HepG2 (cell line): ENCODE measurements around the gene IARS2. TPM values are rescaled to one million over a fixed set of nuclear protein-coding genes. Genes with fewer than 3 reads are reported as not detected.

Experiments used
- ATAC-seq: fragments of 200-7000 bp; cut with Tn5 transposase; 3 replicates; pipeline ENCODE4 v1.9.1; 2020; ENCODE audit warnings: mild to moderate bottlenecking, moderate library complexity
- BruUV-seq: library from RNA; stranded (reverse); fragments of 400-500 nt; replicated peaks from 2 replicates; lab custom pipeline; 2021; lab: Mats Ljungman, UMichigan
- CTCF ChIA-PET: fragments of 300-600 bp; formaldehyde crosslinking; extraction: SDS; loops from one replicate; lab custom pipeline; 2021; ENCODE audit warnings: low total read pairs, inconsistent platforms, low intra/inter-chr PET ratio; lab: Yijun Ruan, JAX
- POLR2A ChIA-PET: fragments of 350-600 bp; sonication (Branson Sonifier 250); formaldehyde crosslinking; loops from one replicate; lab custom pipeline; 2020; ENCODE audit warnings: antibody characterized with exemption, inconsistent platforms; lab: Yijun Ruan, JAX
- DNase-seq: peaks from one replicate; pipeline ENCODE4 v3.0.0-alpha.2; 2015; ENCODE audit warnings: low spot score
- FAIRE-seq: peaks from 3 replicates; lab custom pipeline; 2011; peaks lifted over from hg19 to GRCh38; lab: Jason Lieb, UNC
- H2AFZ ChIP-seq: one replicate; pipeline ENCODE4 v1.6.1; 2011; ENCODE audit warnings: low read length, inconsistent platforms
- H3K27ac ChIP-seq: fragments of 300-600 bp; 3 replicates; pipeline ENCODE4 v1.8.0; 2011; ENCODE audit warnings: mixed run types, mild to moderate bottlenecking, mixed read lengths, low read length, inconsistent platforms; ENCODE audit not compliant: insufficient read depth; ENCODE audit errors: extremely low read length
- H3K27me3 ChIP-seq, 2 experiments: fragments of 200-600 bp in 1 of 2; 2 replicates in 1 of 2; 3 replicates in 1 of 2; pipeline versions ENCODE4 v1.6.0 to v1.8.0; 2011; ENCODE audit warnings: low read length in 2 of 2, mild to moderate bottlenecking in 2 of 2, moderate library complexity in 2 of 2, inconsistent platforms in 1 of 2; ENCODE audit not compliant: insufficient read depth in 2 of 2, control insufficient read depth in 1 of 2
- H3K36me3 ChIP-seq, 2 experiments: fragments of 200-600 bp in 1 of 2; replicated peaks in 1 of 2; 2 replicates in 1 of 2; 3 replicates in 1 of 2; pipeline versions ENCODE4 v1.5.1 to v1.8.0; 2011; ENCODE audit warnings: low read length in 2 of 2, inconsistent platforms in 1 of 2; ENCODE audit not compliant: insufficient read depth in 2 of 2, control insufficient read depth in 1 of 2
- H3K4me1 ChIP-seq: 2 replicates; pipeline ENCODE4 v1.5.1; 2012; ENCODE audit warnings: low read length, inconsistent platforms; ENCODE audit not compliant: insufficient read depth
- H3K4me2 ChIP-seq: 2 replicates; pipeline ENCODE4 v1.6.0; 2011; ENCODE audit warnings: low read depth, low read length, inconsistent platforms
- H3K4me3 ChIP-seq, 3 experiments: fragments of 200-600 bp in 1 of 3; sonication (generic), shearing (Covaris generic) in 1 of 3; replicated peaks in 1 of 3; 2 replicates each; pipeline ENCODE4 v1.5.1; 2011 to 2016; ENCODE audit warnings: low read length in 3 of 3, inconsistent platforms in 2 of 3, low read depth in 2 of 3, mild to moderate bottlenecking in 2 of 3, control low read depth in 1 of 3, mixed read lengths in 1 of 3; ENCODE audit not compliant: insufficient read depth in 1 of 3
- H3K79me2 ChIP-seq: one replicate; pipeline ENCODE4 v1.6.1; 2011; ENCODE audit warnings: low read length, inconsistent platforms; ENCODE audit not compliant: insufficient read depth
- H3K9ac ChIP-seq: 2 replicates; pipeline ENCODE4 v1.6.0; 2011; ENCODE audit warnings: mild to moderate bottlenecking, low read depth, low read length, inconsistent platforms; ENCODE audit not compliant: insufficient read depth
- H3K9me3 ChIP-seq: 2 replicates; pipeline ENCODE4 v1.5.1; 2012; ENCODE audit warnings: mild to moderate bottlenecking, low read length
- H4K20me1 ChIP-seq: 2 replicates; pipeline ENCODE4 v1.6.0; 2011; ENCODE audit warnings: inconsistent platforms, mild to moderate bottlenecking, low read length, moderate library complexity; ENCODE audit not compliant: insufficient read depth
- ARNT2 ChIP-seq: sonication (generic); formaldehyde crosslinking; IDR thresholded peaks from 2 replicates; pipeline ENCODE4 v1.8.0; 2022; ENCODE audit warnings: mild to moderate bottlenecking, low read depth, missing genetic modification reagents, moderate library complexity
- FOXK1 ChIP-seq: sonication (generic); formaldehyde crosslinking; IDR thresholded peaks from 2 replicates; pipeline ENCODE4 v1.4.0; 2020; ENCODE audit warnings: low read depth, missing genetic modification reagents, borderline replicate concordance
- PBX3 ChIP-seq: sonication (generic); formaldehyde crosslinking; IDR thresholded peaks from 2 replicates; pipeline ENCODE4 v1.8.1; 2023; ENCODE audit warnings: missing genetic modification reagents, inconsistent platforms, borderline replicate concordance
- ZIK1 ChIP-seq: sonication (generic); formaldehyde crosslinking; IDR thresholded peaks from 2 replicates; pipeline ENCODE4 v1.5.0; 2020; ENCODE audit warnings: mild to moderate bottlenecking, low read depth, missing genetic modification reagents, borderline replicate concordance
- ZNF432 ChIP-seq: sonication (generic); formaldehyde crosslinking; IDR thresholded peaks from 2 replicates; pipeline ENCODE4 v1.5.0; 2020; ENCODE audit warnings: missing genetic modification reagents, mild to moderate bottlenecking, borderline replicate concordance
- ZNF446 ChIP-seq: sonication (generic); formaldehyde crosslinking; IDR thresholded peaks from 2 replicates; pipeline ENCODE4 v1.5.0; 2020; ENCODE audit warnings: mild to moderate bottlenecking, missing genetic modification reagents
- ZNF704 ChIP-seq: sonication (generic); formaldehyde crosslinking; IDR thresholded peaks from 2 replicates; pipeline ENCODE4 v1.8.1; 2023; ENCODE audit warnings: mild to moderate bottlenecking, inconsistent platforms, moderate library complexity, missing genetic modification reagents, borderline replicate concordance
- ZNF768 ChIP-seq: sonication (generic); formaldehyde crosslinking; IDR thresholded peaks from 2 replicates; pipeline ENCODE4 v1.4.0; 2020; ENCODE audit warnings: missing genetic modification reagents
- ZSCAN29 ChIP-seq: sonication (generic); formaldehyde crosslinking; conservative IDR thresholded peaks from 2 replicates; pipeline ENCODE4 v1.4.0; 2020; ENCODE audit warnings: mild to moderate bottlenecking, missing genetic modification reagents
- in situ Hi-C: cut with HindIII; loops from 2 replicates; pipeline ENCODE4 v1.10.0; 2017; ENCODE audit warnings: low pct_unique_long_range_greater_than_20kb; ENCODE audit not compliant: extremely low pct_ligation_motif_present
- intact Hi-C: fragments of 100-400 bp; cut with micrococcal nuclease; formaldehyde crosslinking; loops from one replicate; pipeline ENCODE4 v1.10.0; 2022; ENCODE audit not compliant: unreplicated experiment
- polyA plus RNA-seq, 8 experiments: library from polyadenylated mRNA; depleted of rRNA in 3 of 8; stranded (reverse) in 7 of 8; unstranded in 1 of 8; fragments of >200 nt; fragmentation: Illumina TruSeq in 4 of 8; extraction: Trizol in 4 of 8; gene quantifications; 2 replicates each; pipeline versions ENCODE4 v1.2.1 to v1.2.3, GENCODE V29; 2011 to 2016; ENCODE audit warnings: low read depth in 4 of 8, missing spikeins in 1 of 8, mixed read lengths in 1 of 8; ENCODE audit not compliant: insufficient read depth in 1 of 8
- total RNA-seq, 5 experiments: library from RNA; depleted of rRNA; stranded (reverse); fragments of >200 nt; fragmentation: Illumina TruSeq; extraction: Trizol; gene quantifications; 2 replicates each; pipeline ENCODE4 v1.2.3, GENCODE V29; 2016; ENCODE audit warnings: low read depth in 1 of 5
- TF ChIP-seq, protein P1 (sequence below): sonication (generic); formaldehyde crosslinking; IDR thresholded peaks from 2 replicates; pipeline ENCODE4 v1.4.0; 2020; ENCODE audit warnings: missing genetic modification reagents, borderline replicate concordance
- TF ChIP-seq, protein P2 (sequence below): sonication (generic); formaldehyde crosslinking; IDR thresholded peaks from 2 replicates; pipeline ENCODE4 v1.5.0; 2020; ENCODE audit warnings: mild to moderate bottlenecking, missing genetic modification reagents
- TF ChIP-seq, protein P3 (sequence below): sonication (generic); formaldehyde crosslinking; IDR thresholded peaks from 2 replicates; pipeline ENCODE4 v1.5.1; 2020; ENCODE audit warnings: mild to moderate bottlenecking, missing genetic modification reagents, borderline replicate concordance

The IARS2 gene
- total and polyA plus RNA-seq, 2 of the 13 experiments (the other 11 are each of a cell fraction or from before 2014, with no cell fraction given), result 28.6 to 122 TPM

GRCh38 chr1:220195701-220196100 is 101.8 kb downstream of the IARS2 start:
- no peak for ATAC-seq
- Histone ChIP-seq H4K20me1 (no peaks in the 10 kb centered on the region), H3K27ac (no peak overlapping the region), H3K79me2 (no peaks in the 10 kb centered on the region), H2AFZ (no peak overlapping the region), H3K9me3 (no peaks in the 10 kb centered on the region), H3K4me3 (no peak overlapping the region), H3K27me3 (no peaks in the 10 kb centered on the region), H3K9ac (no peak overlapping the region), H3K4me2 (no peak overlapping the region), H3K36me3 (peaks cover 2 to 30% of the 10 kb centered on the region in 2 experiments; a peak in 4 of 5 replicates), H3K4me1 (no peaks in the 10 kb centered on the region)
- no peak for DNase-seq
- intact Hi-C loops (no loop called here), in situ Hi-C loops (no loop called here)
- POLR2A ChIA-PET, result no interaction called here
- TF ChIP-seq PBX3 (CRISPR knock-in tag), result no peak
- no peak for TF ChIP-seq ZNF446 (CRISPR knock-in tag)
- TF ChIP-seq ZIK1 (CRISPR knock-in tag), result no peak
- TF ChIP-seq, protein P1, sequence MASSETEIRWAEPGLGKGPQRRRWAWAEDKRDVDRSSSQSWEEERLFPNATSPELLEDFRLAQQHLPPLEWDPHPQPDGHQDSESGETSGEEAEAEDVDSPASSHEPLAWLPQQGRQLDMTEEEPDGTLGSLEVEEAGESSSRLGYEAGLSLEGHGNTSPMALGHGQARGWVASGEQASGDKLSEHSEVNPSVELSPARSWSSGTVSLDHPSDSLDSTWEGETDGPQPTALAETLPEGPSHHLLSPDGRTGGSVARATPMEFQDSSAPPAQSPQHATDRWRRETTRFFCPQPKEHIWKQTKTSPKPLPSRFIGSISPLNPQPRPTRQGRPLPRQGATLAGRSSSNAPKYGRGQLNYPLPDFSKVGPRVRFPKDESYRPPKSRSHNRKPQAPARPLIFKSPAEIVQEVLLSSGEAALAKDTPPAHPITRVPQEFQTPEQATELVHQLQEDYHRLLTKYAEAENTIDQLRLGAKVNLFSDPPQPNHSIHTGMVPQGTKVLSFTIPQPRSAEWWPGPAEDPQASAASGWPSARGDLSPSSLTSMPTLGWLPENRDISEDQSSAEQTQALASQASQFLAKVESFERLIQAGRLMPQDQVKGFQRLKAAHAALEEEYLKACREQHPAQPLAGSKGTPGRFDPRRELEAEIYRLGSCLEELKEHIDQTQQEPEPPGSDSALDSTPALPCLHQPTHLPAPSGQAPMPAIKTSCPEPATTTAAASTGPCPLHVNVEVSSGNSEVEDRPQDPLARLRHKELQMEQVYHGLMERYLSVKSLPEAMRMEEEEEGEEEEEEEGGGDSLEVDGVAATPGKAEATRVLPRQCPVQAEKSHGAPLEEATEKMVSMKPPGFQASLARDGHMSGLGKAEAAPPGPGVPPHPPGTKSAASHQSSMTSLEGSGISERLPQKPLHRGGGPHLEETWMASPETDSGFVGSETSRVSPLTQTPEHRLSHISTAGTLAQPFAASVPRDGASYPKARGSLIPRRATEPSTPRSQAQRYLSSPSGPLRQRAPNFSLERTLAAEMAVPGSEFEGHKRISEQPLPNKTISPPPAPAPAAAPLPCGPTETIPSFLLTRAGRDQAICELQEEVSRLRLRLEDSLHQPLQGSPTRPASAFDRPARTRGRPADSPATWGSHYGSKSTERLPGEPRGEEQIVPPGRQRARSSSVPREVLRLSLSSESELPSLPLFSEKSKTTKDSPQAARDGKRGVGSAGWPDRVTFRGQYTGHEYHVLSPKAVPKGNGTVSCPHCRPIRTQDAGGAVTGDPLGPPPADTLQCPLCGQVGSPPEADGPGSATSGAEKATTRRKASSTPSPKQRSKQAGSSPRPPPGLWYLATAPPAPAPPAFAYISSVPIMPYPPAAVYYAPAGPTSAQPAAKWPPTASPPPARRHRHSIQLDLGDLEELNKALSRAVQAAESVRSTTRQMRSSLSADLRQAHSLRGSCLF (CRISPR knock-in tag), result no peak
- TF ChIP-seq FOXK1 (CRISPR knock-in tag), result no peak
- no peak for TF ChIP-seq ZNF768
- no peak for TF ChIP-seq ZNF432 (CRISPR knock-in tag)
- TF ChIP-seq, protein P2, sequence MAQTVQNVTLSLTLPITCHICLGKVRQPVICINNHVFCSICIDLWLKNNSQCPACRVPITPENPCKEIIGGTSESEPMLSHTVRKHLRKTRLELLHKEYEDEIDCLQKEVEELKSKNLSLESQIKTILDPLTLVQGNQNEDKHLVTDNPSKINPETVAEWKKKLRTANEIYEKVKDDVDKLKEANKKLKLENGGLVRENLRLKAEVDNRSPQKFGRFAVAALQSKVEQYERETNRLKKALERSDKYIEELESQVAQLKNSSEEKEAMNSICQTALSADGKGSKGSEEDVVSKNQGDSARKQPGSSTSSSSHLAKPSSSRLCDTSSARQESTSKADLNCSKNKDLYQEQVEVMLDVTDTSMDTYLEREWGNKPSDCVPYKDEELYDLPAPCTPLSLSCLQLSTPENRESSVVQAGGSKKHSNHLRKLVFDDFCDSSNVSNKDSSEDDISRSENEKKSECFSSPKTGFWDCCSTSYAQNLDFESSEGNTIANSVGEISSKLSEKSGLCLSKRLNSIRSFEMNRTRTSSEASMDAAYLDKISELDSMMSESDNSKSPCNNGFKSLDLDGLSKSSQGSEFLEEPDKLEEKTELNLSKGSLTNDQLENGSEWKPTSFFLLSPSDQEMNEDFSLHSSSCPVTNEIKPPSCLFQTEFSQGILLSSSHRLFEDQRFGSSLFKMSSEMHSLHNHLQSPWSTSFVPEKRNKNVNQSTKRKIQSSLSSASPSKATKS (CRISPR knock-in tag), result no peak
- TF ChIP-seq ARNT2 (CRISPR knock-in tag), result no peak
- no peak for TF ChIP-seq ZNF704 (CRISPR knock-in tag)
- TF ChIP-seq ZSCAN29 (CRISPR knock-in tag), result no peak
- TF ChIP-seq, protein P3, sequence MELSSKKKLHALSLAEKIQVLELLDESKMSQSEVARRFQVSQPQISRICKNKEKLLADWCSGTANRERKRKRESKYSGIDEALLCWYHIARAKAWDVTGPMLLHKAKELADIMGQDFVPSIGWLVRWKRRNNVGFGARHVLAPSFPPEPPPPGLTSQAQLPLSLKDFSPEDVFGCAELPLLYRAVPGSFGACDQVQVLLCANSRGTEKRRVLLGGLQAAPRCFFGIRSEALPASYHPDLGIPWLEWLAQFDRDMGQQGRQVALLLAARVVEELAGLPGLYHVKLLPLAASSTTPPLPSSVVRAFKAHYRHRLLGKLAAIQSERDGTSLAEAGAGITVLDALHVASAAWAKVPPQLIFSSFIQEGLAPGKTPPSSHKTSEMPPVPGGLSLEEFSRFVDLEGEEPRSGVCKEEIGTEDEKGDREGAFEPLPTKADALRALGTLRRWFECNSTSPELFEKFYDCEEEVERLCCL (CRISPR knock-in tag), result no peak
- CTCF ChIA-PET, result no interaction called here
- FAIRE-seq, result no peak
- BruUV-seq, result no TSS peak
